Measurements from ENCODE around the gene PI4KA. TPM values are rescaled to one million over a fixed set of nuclear protein-coding genes. Genes with fewer than 3 reads are reported as not detected.

PI4KA gene
- total RNA-seq, 2 donors from 2014 or later: 74.2 to 115 TPM

DNA sequence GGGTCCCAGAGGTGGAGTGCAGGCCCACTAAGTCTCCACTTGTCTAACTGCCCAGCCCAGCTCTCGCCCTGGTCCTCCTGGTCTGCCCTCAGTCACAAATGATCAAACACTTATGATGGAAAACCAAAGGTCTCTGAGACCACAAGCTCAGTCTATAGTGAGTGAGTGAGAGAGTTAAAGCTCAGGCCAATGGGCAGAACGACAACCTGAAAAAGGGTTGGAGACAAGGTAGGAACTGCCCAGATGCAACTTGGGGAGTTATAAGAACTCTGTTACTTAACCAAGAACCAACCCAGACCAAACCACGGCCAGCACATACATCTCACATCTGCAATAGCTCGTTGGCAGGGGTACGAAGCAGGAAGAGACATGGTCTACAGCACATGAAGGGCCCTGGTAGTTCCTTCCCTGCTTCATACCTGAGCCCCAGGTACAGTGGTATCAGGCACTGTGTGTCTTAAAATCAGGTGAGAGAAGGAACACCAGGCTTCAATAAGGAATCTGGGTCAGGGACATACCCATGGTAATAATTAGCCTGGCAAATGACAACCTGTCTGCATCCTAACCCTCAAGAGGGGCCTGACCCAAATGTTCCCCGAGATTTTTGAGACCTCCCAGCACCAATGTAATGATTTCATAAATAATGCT, 48.9 kb downstream of the PI4KA start:
- intact Hi-C loops (cut with DNase I): no loop called here
- DNase-seq (ENCODE audit: low spot score): no peak
- no peak overlapping the region for H3K27ac ChIP-seq
- 95% methylated on average over 6 of the region's 6 CpGs for WGBS
- no peaks in the 10 kb centered on the region for H3K27me3 ChIP-seq (replicated peaks; ENCODE audit: insufficient read depth)
- no peaks in the 10 kb centered on the region for H3K4me1 ChIP-seq (replicated peaks)
- H3K36me3 ChIP-seq: peaks cover 3 to 16% of the 10 kb centered on the region in 2 donors
- no peaks in the 10 kb centered on the region for H3K9me3 ChIP-seq
- H3K4me3 ChIP-seq: no peak overlapping the region
- no peak for TF ChIP-seq POLR2AphosphoS5 (IDR thresholded peaks at IDR 0.05)
- TF ChIP-seq, protein P1, sequence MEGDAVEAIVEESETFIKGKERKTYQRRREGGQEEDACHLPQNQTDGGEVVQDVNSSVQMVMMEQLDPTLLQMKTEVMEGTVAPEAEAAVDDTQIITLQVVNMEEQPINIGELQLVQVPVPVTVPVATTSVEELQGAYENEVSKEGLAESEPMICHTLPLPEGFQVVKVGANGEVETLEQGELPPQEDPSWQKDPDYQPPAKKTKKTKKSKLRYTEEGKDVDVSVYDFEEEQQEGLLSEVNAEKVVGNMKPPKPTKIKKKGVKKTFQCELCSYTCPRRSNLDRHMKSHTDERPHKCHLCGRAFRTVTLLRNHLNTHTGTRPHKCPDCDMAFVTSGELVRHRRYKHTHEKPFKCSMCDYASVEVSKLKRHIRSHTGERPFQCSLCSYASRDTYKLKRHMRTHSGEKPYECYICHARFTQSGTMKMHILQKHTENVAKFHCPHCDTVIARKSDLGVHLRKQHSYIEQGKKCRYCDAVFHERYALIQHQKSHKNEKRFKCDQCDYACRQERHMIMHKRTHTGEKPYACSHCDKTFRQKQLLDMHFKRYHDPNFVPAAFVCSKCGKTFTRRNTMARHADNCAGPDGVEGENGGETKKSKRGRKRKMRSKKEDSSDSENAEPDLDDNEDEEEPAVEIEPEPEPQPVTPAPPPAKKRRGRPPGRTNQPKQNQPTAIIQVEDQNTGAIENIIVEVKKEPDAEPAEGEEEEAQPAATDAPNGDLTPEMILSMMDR (IDR thresholded peaks at IDR 0.05): no peak
- TF ChIP-seq POLR2A (IDR thresholded peaks at IDR 0.05): no peak

DNA sequence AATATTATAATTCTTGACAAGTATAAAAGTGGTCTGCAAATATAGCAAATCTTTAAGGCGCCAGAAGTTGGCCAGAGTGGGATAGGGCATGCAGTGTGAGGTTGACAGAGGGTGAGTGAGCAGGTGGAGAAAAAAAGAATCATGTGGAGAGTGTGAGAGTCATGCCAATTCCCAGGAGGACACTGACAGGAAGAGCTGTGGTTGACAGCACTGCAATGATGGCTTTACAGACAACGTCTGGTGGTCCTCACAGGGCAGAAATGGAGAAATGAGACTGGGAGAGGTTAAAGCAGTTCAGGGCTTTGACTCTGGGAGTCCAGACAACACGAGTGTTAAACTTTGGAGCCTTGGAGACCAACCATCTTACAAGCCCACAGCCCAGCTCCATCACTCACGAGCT, 49.8 kb downstream of the PI4KA start:
- intact Hi-C loops (cut with DNase I): no loop called here
- 82% methylated on average over 4 of the region's 4 CpGs for WGBS
- Histone ChIP-seq H3K36me3 (peaks cover 5 to 21% of the 10 kb centered on the region in 2 donors), H3K27me3 (replicated peaks; ENCODE audit: insufficient read depth) (no peaks in the 10 kb centered on the region), H3K4me3 (no peak overlapping the region), H3K27ac (no peak overlapping the region), H3K9me3 (no peaks in the 10 kb centered on the region), H3K4me1 (replicated peaks) (no peaks in the 10 kb centered on the region)
- TF ChIP-seq, protein P1 (IDR thresholded peaks at IDR 0.05): no peak
- TF ChIP-seq POLR2AphosphoS5 (IDR thresholded peaks at IDR 0.05): no peak
- no peak for TF ChIP-seq POLR2A (IDR thresholded peaks at IDR 0.05)
- no peak for DNase-seq (ENCODE audit: low spot score)

DNA sequence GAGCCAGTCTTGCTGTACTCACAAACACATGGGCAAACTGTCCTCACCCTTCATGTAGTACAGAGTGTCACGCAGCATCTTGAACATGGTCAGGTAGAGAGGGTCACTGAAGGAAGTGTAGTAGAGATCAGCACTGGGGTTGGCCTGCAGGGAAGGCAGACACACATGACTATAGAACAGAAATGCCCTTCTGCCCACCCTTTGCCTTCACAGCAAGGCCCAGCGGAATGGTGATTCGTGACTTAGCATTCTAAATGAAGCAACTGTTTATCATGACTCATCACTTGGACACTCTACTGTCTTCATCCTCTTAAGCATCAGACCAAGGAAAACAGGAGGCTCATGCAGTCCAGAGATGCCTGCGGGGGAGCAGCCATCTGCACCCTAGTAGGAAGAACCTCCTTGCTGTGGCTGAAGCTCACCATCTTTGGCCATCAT, 51.3 kb downstream of the PI4KA start:
- Histone ChIP-seq H3K36me3 (peaks cover 5 to 26% of the 10 kb centered on the region in 2 donors), H3K4me3 (no peak overlapping the region), H3K27ac (no peak overlapping the region), H3K4me1 (replicated peaks) (no peaks in the 10 kb centered on the region), H3K27me3 (replicated peaks; ENCODE audit: insufficient read depth) (no peaks in the 10 kb centered on the region), H3K9me3 (no peaks in the 10 kb centered on the region)
- intact Hi-C loops (cut with DNase I): no loop called here
- TF ChIP-seq POLR2A (IDR thresholded peaks at IDR 0.05) (no peak), POLR2AphosphoS5 (IDR thresholded peaks at IDR 0.05) (no peak)
- TF ChIP-seq, protein P1 (IDR thresholded peaks at IDR 0.05): no peak
- DNase-seq (ENCODE audit: low spot score): no peak
- 84% methylated on average over 4 of the region's 4 CpGs for WGBS

DNA sequence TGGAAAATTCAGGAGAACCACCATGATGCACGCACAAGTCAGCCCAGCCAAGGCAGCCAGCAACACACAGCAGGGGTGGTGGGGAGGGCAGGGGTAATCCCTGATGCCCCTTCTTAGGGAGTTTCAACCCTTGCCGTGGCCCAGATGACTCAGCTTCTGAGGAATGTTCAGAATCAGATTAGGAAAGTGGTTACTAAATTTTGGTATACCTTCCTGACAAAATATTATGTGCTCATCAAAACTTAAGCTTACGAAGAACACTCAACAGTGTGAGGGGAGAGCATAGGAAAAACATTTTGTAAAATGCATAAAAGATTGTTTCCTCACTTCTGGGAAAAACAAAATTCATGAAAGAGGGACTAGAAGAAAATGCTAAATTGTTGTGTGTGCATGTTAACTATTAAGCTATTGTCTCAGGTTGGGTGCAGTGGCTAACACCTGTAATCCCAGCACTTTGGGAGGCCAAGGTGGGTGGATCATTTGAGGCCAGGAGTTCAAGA, 52.6 kb downstream of the PI4KA start:
- Histone ChIP-seq H3K4me1 (replicated peaks) (no peaks in the 10 kb centered on the region), H3K27me3 (replicated peaks; ENCODE audit: insufficient read depth) (no peaks in the 10 kb centered on the region), H3K4me3 (no peak overlapping the region), H3K36me3 (peaks cover 5 to 26% of the 10 kb centered on the region in 2 donors), H3K9me3 (no peaks in the 10 kb centered on the region), H3K27ac (no peak overlapping the region)
- 71% methylated on average over 3 of the region's 3 CpGs for WGBS
- intact Hi-C loops (cut with DNase I): no loop called here
- TF ChIP-seq, protein P1 (IDR thresholded peaks at IDR 0.05): no peak
- no peak for TF ChIP-seq POLR2A (IDR thresholded peaks at IDR 0.05)
- DNase-seq (ENCODE audit: low spot score): no peak

DNA sequence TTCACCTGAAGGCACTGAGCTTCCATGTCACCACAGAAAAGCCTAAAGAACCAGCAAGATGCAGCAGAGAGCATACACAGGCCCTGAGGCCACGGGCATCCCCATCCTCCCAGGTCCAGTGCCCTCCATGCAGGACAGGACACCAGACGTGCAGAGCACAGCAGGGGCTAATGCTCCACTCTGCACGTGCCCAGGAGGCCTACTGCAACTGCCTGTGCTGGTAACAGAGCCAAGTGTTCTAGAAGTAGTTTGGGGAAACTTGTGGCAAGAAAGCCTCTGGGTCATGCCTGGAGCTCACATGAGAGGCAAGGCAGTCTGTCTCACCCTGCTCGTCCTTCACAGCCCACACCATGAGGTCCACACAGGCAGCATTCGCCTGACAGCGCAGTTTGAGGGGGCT, 54.0 kb downstream of the PI4KA start:
- TF ChIP-seq, protein P1 (IDR thresholded peaks at IDR 0.05): no peak
- TF ChIP-seq POLR2A (IDR thresholded peaks at IDR 0.05) (no peak), POLR2AphosphoS5 (IDR thresholded peaks at IDR 0.05) (no peak)
- no peaks in the 10 kb centered on the region for H3K9me3 ChIP-seq
- H3K27ac ChIP-seq: no peak overlapping the region
- H3K36me3 ChIP-seq: peaks cover 5 to 18% of the 10 kb centered on the region in 2 donors
- H3K27me3 ChIP-seq (replicated peaks; ENCODE audit: insufficient read depth): no peaks in the 10 kb centered on the region
- intact Hi-C loops (cut with DNase I): no loop called here
- no peak overlapping the region for H3K4me3 ChIP-seq
- WGBS: 84% methylated on average over 6 of the region's 6 CpGs
- DNase-seq (ENCODE audit: low spot score): no peak
- no peaks in the 10 kb centered on the region for H3K4me1 ChIP-seq (replicated peaks)

Measured in prostate gland (tissue), 2 donors.